IPS-20b (cell line): ENCODE results near the gene SMIM29.
"Not testable (repeated sequence)": the region's sequence is repeated elsewhere in the genome, so short reads cannot be mapped to it uniquely, and the experiment has no call there.

Experiments
- H3K27ac ChIP-seq: one replicate; pipeline ENCODE4 v1.5.1; 2013; ENCODE audit warnings: low read length
- H3K27me3 ChIP-seq: 2 replicates; pipeline ENCODE4 v1.6.1; 2013; ENCODE audit warnings: mild to moderate bottlenecking, low read length, inconsistent platforms; ENCODE audit not compliant: insufficient read depth
- H3K36me3 ChIP-seq: 2 replicates; pipeline ENCODE4 v1.6.1; 2013; ENCODE audit warnings: low read depth, mild to moderate bottlenecking, inconsistent platforms, low read length, moderate library complexity; ENCODE audit not compliant: insufficient read depth
- H3K4me1 ChIP-seq: 2 replicates; pipeline ENCODE4 v1.6.1; 2013; ENCODE audit warnings: mild to moderate bottlenecking, control low read depth, inconsistent platforms, low read length, moderate library complexity; ENCODE audit not compliant: insufficient read depth
- H3K4me3 ChIP-seq: 2 replicates; pipeline ENCODE4 v1.5.1; 2013; ENCODE audit warnings: mild to moderate bottlenecking, low read length, inconsistent platforms
- H3K9ac ChIP-seq: 2 replicates; pipeline ENCODE4 v1.6.1; 2013; ENCODE audit warnings: low read depth, mild to moderate bottlenecking, inconsistent platforms, low read length, moderate library complexity
- H3K9me3 ChIP-seq: 2 replicates; pipeline ENCODE4 v1.6.1; 2013; ENCODE audit warnings: mild to moderate bottlenecking, low read depth, low read length, inconsistent platforms; ENCODE audit not compliant: insufficient read depth

Gene SMIM29

DNA sequence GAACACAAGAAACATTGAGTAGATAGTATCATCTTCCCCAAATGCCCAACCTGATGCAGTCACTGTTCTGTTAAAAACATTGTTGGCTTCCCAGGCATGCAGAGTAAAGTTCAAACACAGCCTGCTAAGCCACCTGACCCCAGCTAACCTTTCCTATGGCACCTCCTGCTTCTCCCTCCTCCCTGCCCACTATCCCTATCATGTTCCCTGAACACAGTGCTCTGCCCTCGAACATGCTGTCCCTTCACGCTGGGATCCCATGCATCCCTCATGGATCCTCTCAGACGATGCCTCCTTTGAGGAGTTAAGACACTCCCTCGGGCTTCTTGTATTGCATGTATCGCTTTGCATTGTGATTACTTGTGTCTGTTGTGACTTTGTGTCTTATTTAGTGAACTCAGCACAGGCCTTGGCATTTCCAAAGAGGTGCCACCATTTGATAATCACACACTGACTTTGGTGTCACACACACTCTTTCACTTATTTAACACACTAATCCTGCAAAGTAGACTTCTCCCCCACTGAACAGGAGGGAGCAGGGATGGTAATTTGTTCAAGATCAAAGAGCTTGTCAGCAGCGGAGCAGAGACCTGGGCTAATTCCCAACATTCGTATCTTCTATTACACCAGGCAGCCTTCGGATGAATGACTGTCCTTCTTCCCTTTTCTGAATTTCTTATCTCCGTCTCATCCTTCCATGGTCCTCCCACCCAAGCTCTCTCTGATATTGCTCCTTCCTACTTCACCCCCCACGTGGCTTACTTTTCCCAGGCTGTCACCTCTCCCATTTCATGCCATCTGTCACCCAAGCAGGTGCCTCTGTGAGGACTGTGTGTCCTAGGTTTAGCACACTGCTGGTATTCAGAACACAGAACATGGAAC lies 28.3 kb upstream of the SMIM29 start:
- Histone ChIP-seq H3K9me3 (no peaks in the 10 kb centered on the region), H3K9ac (no peak overlapping the region), H3K27me3 (no peaks in the 10 kb centered on the region), H3K27ac (no peak overlapping the region), H3K4me1 (no peaks in the 10 kb centered on the region), H3K36me3 (peaks cover 20% of the 10 kb centered on the region; the same call in 1 of the 2 replicates), H3K4me3 (no peak overlapping the region)

- Histone ChIP-seq H3K4me3 (no peak overlapping the region), H3K36me3 (peaks cover 11% of the 10 kb centered on the region; the same call in 1 of the 2 replicates), H3K27ac (no peak overlapping the region), H3K9me3 (no peaks in the 10 kb centered on the region), H3K4me1 (no peaks in the 10 kb centered on the region), H3K9ac (no peak overlapping the region), H3K27me3 (no peaks in the 10 kb centered on the region)
Measured at GRCh38 chr6:34276191-34276590, 27.4 kb upstream of the SMIM29 start.

DNA sequence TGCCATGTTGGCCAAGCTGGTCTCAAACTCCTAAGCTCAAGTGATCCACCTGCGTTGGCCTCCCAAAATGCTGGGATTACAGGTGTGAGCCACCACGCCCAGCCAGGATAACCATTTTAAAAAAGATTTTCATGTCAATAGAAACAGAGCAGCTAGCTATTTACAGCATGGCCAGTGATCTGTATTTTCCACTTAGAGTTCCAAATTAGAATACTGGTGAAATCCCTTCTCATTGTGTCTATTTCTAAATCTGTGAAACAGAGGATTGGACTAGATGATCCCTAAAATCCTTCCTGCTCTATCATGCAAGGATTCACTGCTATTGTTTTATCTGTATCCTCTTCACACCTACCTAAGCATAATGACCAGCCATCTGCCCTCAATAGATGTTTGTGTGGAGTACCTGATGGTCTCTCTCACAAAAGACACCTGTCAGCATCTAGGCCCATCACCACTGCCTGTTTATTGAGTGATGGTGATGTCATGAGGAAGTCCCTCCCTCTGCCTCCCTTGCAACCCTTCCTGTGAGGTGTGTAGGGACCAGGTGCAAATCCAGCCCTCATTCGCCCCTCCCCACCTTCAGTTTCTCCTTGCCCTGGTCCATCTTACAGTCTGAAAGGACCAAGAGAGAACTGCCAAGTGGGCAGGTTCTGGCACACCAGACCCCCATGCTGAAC lies 26.5 kb upstream of the SMIM29 start:
- H3K9ac ChIP-seq: no peak overlapping the region
- no peaks in the 10 kb centered on the region for H3K9me3 ChIP-seq

GRCh38 chr6:34274129-34274528 lies 25.3 kb upstream of the SMIM29 start:
- Histone ChIP-seq H3K27ac (no peak overlapping the region), H3K4me3 (no peak overlapping the region), H3K9ac (no peak overlapping the region), H3K36me3 (peaks cover under 1% of the 10 kb centered on the region; the same call in 1 of the 2 replicates), H3K9me3 (no peaks in the 10 kb centered on the region), H3K27me3 (no peaks in the 10 kb centered on the region), H3K4me1 (no peaks in the 10 kb centered on the region)

More for the DNA sequence above, 26.5 kb upstream of the SMIM29 start:
- no peak overlapping the region for H3K4me3 ChIP-seq
- no peaks in the 10 kb centered on the region for H3K4me1 ChIP-seq
- no peak overlapping the region for H3K27ac ChIP-seq
- H3K27me3 ChIP-seq: no peaks in the 10 kb centered on the region
- H3K36me3 ChIP-seq: peaks cover 11% of the 10 kb centered on the region; the same call in 1 of the 2 replicates

- Histone ChIP-seq H3K27me3 (no peaks in the 10 kb centered on the region), H3K9ac (no peak overlapping the region), H3K36me3 (no peaks in the 10 kb centered on the region; the same call in 1 of the 2 replicates), H3K4me3 (no peak overlapping the region), H3K9me3 (no peaks in the 10 kb centered on the region), H3K4me1 (no peaks in the 10 kb centered on the region), H3K27ac (no peak overlapping the region)
Measured at GRCh38 chr6:34273242-34273805, 24.5 kb upstream of the SMIM29 start.

- Histone ChIP-seq H3K4me3 (no peak overlapping the region), H3K27me3 (no peaks in the 10 kb centered on the region), H3K9me3 (no peaks in the 10 kb centered on the region), H3K36me3 (no peaks in the 10 kb centered on the region), H3K4me1 (no peaks in the 10 kb centered on the region), H3K27ac (no peak overlapping the region), H3K9ac (no peak overlapping the region)
Measured at GRCh38 chr6:34272013-34272926, 23.5 kb upstream of the SMIM29 start.

DNA sequence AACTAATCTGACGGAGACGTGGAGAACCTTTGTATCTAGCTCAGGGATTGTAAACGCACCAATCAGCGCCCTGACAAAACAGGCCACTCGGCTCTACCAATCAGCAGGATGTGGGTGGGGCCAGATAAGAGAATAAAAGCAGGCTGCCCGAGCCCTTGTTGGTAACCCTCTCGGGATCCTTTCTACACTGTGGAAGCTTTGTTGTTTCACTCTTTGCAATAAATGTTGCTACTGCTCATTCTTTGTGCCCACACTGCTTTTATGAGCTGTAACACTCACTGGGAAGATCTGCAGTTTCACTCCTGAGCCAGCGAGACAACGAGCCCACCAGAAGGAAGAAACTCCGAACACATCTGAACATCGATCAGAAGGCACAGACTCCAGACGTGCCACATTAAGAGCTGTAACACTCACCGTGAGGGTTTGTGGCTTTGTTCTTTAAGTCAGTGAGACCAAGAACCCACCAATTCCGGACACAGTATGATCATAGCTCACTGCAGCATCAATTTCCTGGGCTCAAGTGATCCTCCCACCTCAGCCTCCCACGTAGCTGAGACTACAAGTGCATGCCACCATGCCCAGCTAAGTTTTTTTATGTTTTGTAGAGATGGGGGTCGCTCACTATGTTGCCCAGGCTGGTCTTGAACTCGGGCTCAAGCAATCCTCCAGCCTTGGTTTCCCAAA lies 21.0 kb upstream of the SMIM29 start:
- not testable (repeated sequence) for H3K9me3 ChIP-seq, H3K27ac ChIP-seq

GRCh38 chr6:34269132-34269531 lies 20.3 kb upstream of the SMIM29 start:
- not testable (repeated sequence) for H3K36me3 ChIP-seq, H3K9ac ChIP-seq, H3K27ac ChIP-seq, H3K9me3 ChIP-seq, H3K27me3 ChIP-seq, H3K4me1 ChIP-seq, H3K4me3 ChIP-seq

More for the DNA sequence above, 21.0 kb upstream of the SMIM29 start:
- H3K36me3 ChIP-seq, H3K9ac ChIP-seq, H3K4me3 ChIP-seq, H3K4me1 ChIP-seq, H3K27me3 ChIP-seq: not testable (repeated sequence)

GRCh38 chr6:34267746-34268145 lies 18.9 kb upstream of the SMIM29 start:
- H3K9ac ChIP-seq: no peak overlapping the region
- H3K4me3 ChIP-seq: no peak overlapping the region
- no peaks in the 10 kb centered on the region for H3K9me3 ChIP-seq
- no peaks in the 10 kb centered on the region for H3K36me3 ChIP-seq
- no peaks in the 10 kb centered on the region for H3K4me1 ChIP-seq
- no peak overlapping the region for H3K27ac ChIP-seq
- H3K27me3 ChIP-seq: no peaks in the 10 kb centered on the region

GRCh38 chr6:34263484-34263883 lies 14.7 kb upstream of the SMIM29 start:
- H3K9me3 ChIP-seq: not testable (repeated sequence)

More at GRCh38 chr6:34263484-34263883, 14.7 kb upstream of the SMIM29 start:
- H3K27ac ChIP-seq, H3K36me3 ChIP-seq, H3K4me3 ChIP-seq, H3K27me3 ChIP-seq, H3K4me1 ChIP-seq, H3K9ac ChIP-seq: not testable (repeated sequence)
